Neural cell (in vitro differentiated cells): ENCODE data around the gene PWWP2B.

Experiments used
- CTCF ChIP-seq: fragments of 450-650 bp; IDR thresholded peaks from 2 replicates; pipeline ENCODE4 v1.5.1; 2014; ENCODE audit warnings: antibody characterized with exemption, mild to moderate bottlenecking, moderate library complexity; ENCODE audit not compliant: poor library complexity, severe bottlenecking
- EP300 ChIP-seq: fragments of 450-650 bp; conservative IDR thresholded peaks from 2 replicates; pipeline ENCODE4 v1.6.1; 2014; ENCODE audit warnings: antibody characterized with exemption, mild to moderate bottlenecking, moderate library complexity; ENCODE audit not compliant: poor library complexity, severe bottlenecking
- POLR2AphosphoS5 ChIP-seq: IDR thresholded peaks from 2 replicates; pipeline ENCODE4 v1.6.1; 2012

GRCh38 chr10:132425029-132425756 lies 28.2 kb downstream of the PWWP2B start:
- no peak for TF ChIP-seq EP300
- TF ChIP-seq CTCF: no peak
- TF ChIP-seq POLR2AphosphoS5: no peak
